T-cell (primary cell): ENCODE results near the gene GUCA1A. TPM values are rescaled to one million over a fixed set of nuclear protein-coding genes. Genes with fewer than 3 reads are reported as not detected.
A peak's percentile ranks its signal among the peaks of the same experiment; 100 is the strongest.

ENCODE experiments used
- ATAC-seq, 4 experiments: fragments of 200-7000 bp in 3 of 4; fragments of 150-1000 bp in 1 of 4; cut with Tn5 transposase; replicated peaks in 1 of 4; 1 replicate in 3 of 4; 2 replicates in 1 of 4; pipeline ENCODE4 v1.10.0; 2021; ENCODE audit warnings: moderate library complexity in 3 of 4, mild to moderate bottlenecking in 2 of 4, moderate number of reproducible peaks in 1 of 4
- CTCF ChIA-PET, 2 donors: fragments of 300-600 bp; sonication (Branson Sonifier 250); formaldehyde crosslinking; loops; one replicate each; lab custom pipeline; 2022; ENCODE audit warnings: antibody characterized with exemption in 2 of 2; lab: Charles Lee
- POLR2A ChIA-PET, 2 donors: fragments of 300-600 bp; sonication (Branson Sonifier 250); formaldehyde crosslinking; loops; one replicate each; lab custom pipeline; 2022; ENCODE audit warnings: antibody characterized with exemption in 2 of 2; lab: Charles Lee
- DNase-seq, 35 experiments: peaks; one replicate each; pipeline versions ENCODE4 v3.0.0 to v3.0.0-alpha.2; 2013 to 2023
- H3K27ac ChIP-seq: one replicate; pipeline ENCODE4 v1.5.1; 2013; ENCODE audit warnings: low read length
- H3K27me3 ChIP-seq, 2 experiments: replicated peaks in 1 of 2; 1 replicate in 1 of 2; 2 replicates in 1 of 2; pipeline versions ENCODE4 v1.6.1 to v1.7.0; 2013; ENCODE audit warnings: low read length in 1 of 2, mixed read lengths in 1 of 2; ENCODE audit not compliant: control insufficient read depth in 2 of 2, insufficient read depth in 2 of 2; ENCODE audit errors: extremely low read depth in 1 of 2
- H3K36me3 ChIP-seq, 2 donors: 1 replicate in 1 of 2; 2 replicates in 1 of 2; pipeline versions ENCODE4 v1.6.1 to v1.7.0; 2013; ENCODE audit warnings: low read length in 1 of 2; ENCODE audit not compliant: control insufficient read depth in 2 of 2, insufficient read depth in 1 of 2; ENCODE audit errors: extremely low read depth in 1 of 2
- H3K4me1 ChIP-seq, 2 experiments: 1 replicate in 1 of 2; 2 replicates in 1 of 2; pipeline versions ENCODE4 v1.6.1 to v1.7.0; 2013; ENCODE audit warnings: low read length in 2 of 2, mixed read lengths in 1 of 2; ENCODE audit not compliant: insufficient read depth in 2 of 2, control insufficient read depth in 1 of 2; ENCODE audit errors: extremely low read depth in 1 of 2
- H3K4me3 ChIP-seq, 2 donors: 1 replicate in 1 of 2; 2 replicates in 1 of 2; pipeline versions ENCODE4 v1.5.1 to v1.7.0; 2013; ENCODE audit warnings: mild to moderate bottlenecking in 2 of 2, low read length in 1 of 2, moderate library complexity in 1 of 2; ENCODE audit not compliant: control insufficient read depth in 1 of 2; ENCODE audit errors: extremely low read depth in 1 of 2
- H3K9me3 ChIP-seq: 2 replicates; pipeline ENCODE4 v1.7.0; 2013
- H3K27ac Mint-ChIP-seq, 2 donors: one replicate each; pipeline ENCODE4 v1.8.0; 2020 to 2021; ENCODE audit warnings: mild to moderate bottlenecking in 2 of 2, mixed read lengths in 2 of 2
- H3K27me3 Mint-ChIP-seq, 2 donors: one replicate each; pipeline ENCODE4 v1.8.0; 2021 to 2022; ENCODE audit warnings: mixed read lengths in 2 of 2
- H3K36me3 Mint-ChIP-seq: one replicate; pipeline ENCODE4 v1.8.0; 2021; ENCODE audit warnings: mixed read lengths
- H3K4me1 Mint-ChIP-seq, 3 donors: one replicate each; pipeline ENCODE4 v1.8.0; 2020 to 2022; ENCODE audit warnings: mixed read lengths in 3 of 3, mild to moderate bottlenecking in 1 of 3
- H3K4me3 Mint-ChIP-seq, 3 donors: one replicate each; pipeline ENCODE4 v1.8.0; 2020 to 2022; ENCODE audit warnings: mild to moderate bottlenecking in 3 of 3, mixed read lengths in 3 of 3, moderate library complexity in 3 of 3
- H3K9me3 Mint-ChIP-seq, 3 donors: one replicate each; pipeline ENCODE4 v1.8.0; 2020 to 2022; ENCODE audit warnings: mixed read lengths in 3 of 3
- WGBS: methylation state at CpG from one replicate; pipeline ENCODE4 v1.1.5; 2013; ENCODE audit warnings: missing lambda C conversion rate; ENCODE audit not compliant: insufficient coverage; 5-methylcytosine and 5-hydroxymethylcytosine counted together
- total RNA-seq, 35 experiments: library from RNA in 6 of 35; stranded (reverse) in 6 of 35; fragments of 120-200 nt in 1 of 35; gene quantifications; one replicate each; pipeline versions ENCODE4 v1.2.1 to v1.2.4 and lab custom pipeline; 2013 to 2026

GUCA1A gene
- total RNA-seq, 5 donors from 2014 or later (not counting 1 experiment from before 2014, with no cell fraction given), result not detected

DNA sequence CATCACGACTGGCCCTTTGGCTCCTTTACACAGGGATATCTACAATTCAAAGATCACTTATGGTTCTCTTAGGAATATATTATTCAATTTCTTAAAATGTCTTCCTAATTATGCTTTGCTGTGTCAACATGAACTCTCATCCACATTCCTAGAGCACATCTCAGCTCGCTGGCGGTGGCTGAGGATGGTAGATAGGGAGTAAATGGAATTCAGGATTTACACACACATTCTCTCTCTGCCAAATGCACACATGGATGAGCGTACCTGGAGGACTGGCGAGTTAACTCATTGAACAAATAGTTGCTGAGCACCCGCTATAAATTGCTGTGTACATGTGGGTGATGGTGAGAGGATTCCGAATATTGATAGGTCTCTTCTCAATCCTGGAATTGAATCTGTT is 49.3 kb downstream of the GUCA1A start:
- Histone ChIP-seq H3K27me3 (no peaks in the 10 kb centered on the region), H3K9me3 (no peaks in the 10 kb centered on the region), H3K27ac (no peak overlapping the region), H3K4me3 (no peak overlapping the region), H3K36me3 (peaks cover 2 to 3% of the 10 kb centered on the region in 2 donors), H3K4me1 (peaks cover 0 to 7% of the 10 kb centered on the region in 2 experiments)
- H3K4me1 Mint-ChIP-seq, result peaks cover 7 to 12% (median 12%) of the 10 kb centered on the region in 3 donors
- no peak for DNase-seq
- H3K4me3 Mint-ChIP-seq, result no peak overlapping the region
- ChIA-PET POLR2A (interaction anchor here in 1 of 2 donors (0.7 kb wide), 1 partner anchor 169 kb away, joined by 3 read pairs; no protein-coding TSS in a partner anchor), CTCF (no interaction called here)
- no peaks in the 10 kb centered on the region for H3K27me3 Mint-ChIP-seq
- peaks cover under 1% of the 10 kb centered on the region for H3K36me3 Mint-ChIP-seq
- ATAC-seq, result no peak
- H3K27ac Mint-ChIP-seq, result no peak overlapping the region
- WGBS, result no CpG with 5 or more reads among the region's 7 CpGs
- H3K9me3 Mint-ChIP-seq, result no peaks in the 10 kb centered on the region

DNA sequence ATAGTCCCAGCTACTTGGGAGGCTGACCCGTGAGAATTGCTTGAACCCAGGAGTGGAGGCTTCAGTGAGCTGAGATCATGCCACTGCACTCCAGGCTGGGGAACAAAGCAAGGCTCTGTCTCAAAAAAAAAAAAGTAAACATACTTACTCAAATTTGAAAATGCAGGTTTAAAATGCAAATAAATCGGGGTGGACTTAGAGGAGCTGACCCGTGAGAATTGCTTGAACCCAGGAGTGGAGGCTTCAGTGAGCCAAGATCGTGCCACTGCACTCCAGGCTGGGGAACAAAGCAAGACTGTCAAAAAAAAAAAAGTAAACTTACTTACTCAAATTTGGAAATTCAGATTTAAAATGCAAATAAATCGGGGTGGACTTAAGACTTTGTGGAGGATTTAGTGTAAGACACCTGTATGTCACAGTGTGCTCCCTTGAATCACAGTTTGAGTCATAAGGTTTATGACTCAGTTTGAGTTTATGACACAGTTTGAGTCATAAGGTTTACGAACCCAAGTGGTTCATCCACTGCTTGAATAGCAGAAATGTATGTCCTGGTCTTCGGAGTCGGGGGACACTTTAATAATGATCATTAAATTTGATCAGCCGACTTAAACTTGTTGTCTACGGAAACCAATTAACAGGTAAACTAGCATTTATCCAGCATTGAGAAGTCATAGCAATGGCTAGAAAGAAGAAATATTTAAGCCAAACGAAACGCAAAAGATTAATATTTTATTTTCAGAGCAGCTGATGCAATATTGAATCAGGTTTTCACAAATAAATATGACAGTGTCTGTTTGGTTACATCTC is 51.3 kb downstream of the GUCA1A start:
- POLR2A ChIA-PET, result interaction anchor here in 1 of 2 donors (0.6 kb wide), 1 partner anchor 10 kb away, joined by 5 read pairs; no protein-coding TSS in a partner anchor
- no peaks in the 10 kb centered on the region for H3K9me3 ChIP-seq
- ATAC-seq (peak in 2 of 4 experiments; percentile 51 to 80), DNase-seq (no peak)
- H3K4me1 ChIP-seq, result no peaks in the 10 kb centered on the region
- H3K27me3 ChIP-seq, result no peaks in the 10 kb centered on the region
- H3K4me1 Mint-ChIP-seq, result peaks cover 0 to 7% (median 6%) of the 10 kb centered on the region in 3 donors
- H3K4me3 ChIP-seq, result no peak overlapping the region
- CTCF ChIA-PET, result interaction anchor here in 1 of 2 donors (0.7 to 2.9 kb wide), 2 partner anchors 9 to 269 kb away, joined by 3 to 13 read pairs; no protein-coding TSS in a partner anchor
- H3K4me3 Mint-ChIP-seq, result no peak overlapping the region
- H3K27ac ChIP-seq, result no peak overlapping the region
- H3K36me3 Mint-ChIP-seq, result peaks cover 14% of the 10 kb centered on the region
- H3K27me3 Mint-ChIP-seq, result no peaks in the 10 kb centered on the region
- H3K9me3 Mint-ChIP-seq, result no peaks in the 10 kb centered on the region
- peaks cover 3 to 22% of the 10 kb centered on the region in 2 donors for H3K36me3 ChIP-seq
- peak overlapping the region; percentile 48 to 49 for H3K27ac Mint-ChIP-seq
- WGBS, result 43% methylated on average over 6 of the region's 12 CpGs

DNA sequence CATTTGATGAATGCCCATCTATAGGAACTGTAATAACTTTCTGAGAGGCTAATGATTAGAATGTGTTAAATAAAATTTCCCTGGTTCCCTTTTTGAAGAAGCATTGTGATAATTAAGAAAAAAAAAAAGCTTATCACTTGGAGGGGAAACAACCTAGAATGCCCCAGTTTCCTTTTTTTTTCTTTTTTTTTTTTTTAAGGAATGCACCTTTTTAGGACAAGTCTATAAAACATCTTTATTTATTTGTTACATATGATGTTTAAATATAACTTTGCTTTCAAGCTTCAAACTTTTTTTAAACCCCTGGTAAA is 51.8 kb downstream of the GUCA1A start:
- Mint-ChIP-seq H3K4me3 (no peak overlapping the region), H3K27ac (no peak overlapping the region), H3K4me1 (peaks cover 0 to 7% (median 6%) of the 10 kb centered on the region in 3 donors), H3K27me3 (no peaks in the 10 kb centered on the region), H3K9me3 (no peaks in the 10 kb centered on the region), H3K36me3 (peaks cover 17% of the 10 kb centered on the region)
- no peaks in the 10 kb centered on the region for H3K27me3 ChIP-seq
- H3K36me3 ChIP-seq, result peaks cover 3 to 26% of the 10 kb centered on the region in 2 donors
- no peak overlapping the region for H3K4me3 ChIP-seq
- no peak overlapping the region for H3K27ac ChIP-seq
- no peaks in the 10 kb centered on the region for H3K9me3 ChIP-seq
- ChIA-PET CTCF (interaction anchor here in 1 of 2 donors (0.7 to 2.9 kb wide), 3 partner anchors 10 to 286 kb away, joined by 3 to 13 read pairs (median 8); no protein-coding TSS in a partner anchor), POLR2A (no interaction called here)
- H3K4me1 ChIP-seq, result no peaks in the 10 kb centered on the region
- ATAC-seq (no peak), DNase-seq (no peak)

DNA sequence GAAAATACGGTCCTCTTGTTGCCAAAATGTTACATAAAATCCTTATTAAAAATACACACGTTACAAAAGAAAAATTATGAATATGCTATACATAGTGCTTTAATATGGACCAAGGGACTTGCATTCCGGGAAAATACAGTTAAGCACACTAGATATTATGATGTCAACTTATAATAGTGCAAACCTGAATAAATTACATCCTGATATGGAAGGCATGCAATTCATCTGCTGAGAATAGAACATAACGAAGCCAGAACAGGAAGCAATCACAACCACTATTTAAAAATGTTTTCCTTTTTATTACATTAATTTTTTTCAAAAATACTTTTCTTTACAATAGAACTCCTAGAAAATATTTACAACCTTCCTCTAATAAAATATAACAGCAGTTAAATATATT is 52.3 kb downstream of the GUCA1A start:
- no peaks in the 10 kb centered on the region for H3K27me3 ChIP-seq
- no peak overlapping the region for H3K27ac Mint-ChIP-seq

DNA sequence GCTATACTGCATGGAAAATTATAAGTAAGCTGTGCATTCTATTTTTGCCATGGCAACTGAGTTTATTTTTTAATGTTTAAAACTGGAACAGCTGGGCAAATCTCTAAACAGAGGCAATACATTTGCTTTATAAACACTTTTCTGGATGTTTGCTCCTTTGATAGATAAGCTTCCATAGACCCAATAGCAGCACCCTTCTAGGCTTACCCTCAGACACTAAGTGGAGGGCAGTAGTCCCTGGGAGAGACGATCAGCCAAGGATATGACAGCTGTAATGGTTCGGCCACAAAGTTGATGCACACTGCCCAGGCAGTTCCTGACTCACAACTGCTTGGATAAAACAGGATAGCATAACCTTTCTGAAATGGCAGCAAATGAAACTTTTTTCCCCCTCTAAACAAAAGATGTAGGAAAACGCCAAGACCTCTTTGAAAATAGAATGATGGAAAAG is 53.0 kb downstream of the GUCA1A start:
- CTCF ChIA-PET, result interaction anchor here in 1 of 2 donors (0.6 to 2.9 kb wide), 3 partner anchors 11 to 1320 kb away, joined by 3 to 13 read pairs (median 4); no protein-coding TSS in a partner anchor
- no peak overlapping the region for H3K27ac ChIP-seq
- H3K27me3 ChIP-seq, result no peaks in the 10 kb centered on the region
- no peak overlapping the region for H3K4me3 Mint-ChIP-seq
- no peak overlapping the region for H3K4me3 ChIP-seq
- no peaks in the 10 kb centered on the region for H3K9me3 Mint-ChIP-seq
- WGBS, result no CpG with 5 or more reads among the region's 3 CpGs
- no peak overlapping the region for H3K27ac Mint-ChIP-seq
- no peaks in the 10 kb centered on the region for H3K27me3 Mint-ChIP-seq
- peaks cover 17% of the 10 kb centered on the region for H3K36me3 Mint-ChIP-seq
- H3K4me1 ChIP-seq, result no peaks in the 10 kb centered on the region
- no peak for DNase-seq
- H3K4me1 Mint-ChIP-seq, result peaks cover 0 to 7% (median 6%) of the 10 kb centered on the region in 3 donors
- no peak for ATAC-seq
- POLR2A ChIA-PET, result no interaction called here
- H3K9me3 ChIP-seq, result no peaks in the 10 kb centered on the region
- H3K36me3 ChIP-seq, result peaks cover 8 to 35% of the 10 kb centered on the region in 2 donors

More for the DNA sequence above, 52.3 kb downstream of the GUCA1A start:
- peaks cover 5 to 28% of the 10 kb centered on the region in 2 donors for H3K36me3 ChIP-seq
- no peak overlapping the region for H3K27ac ChIP-seq
- Mint-ChIP-seq H3K4me3 (no peak overlapping the region), H3K36me3 (peaks cover 17% of the 10 kb centered on the region), H3K4me1 (peaks cover 0 to 7% (median 6%) of the 10 kb centered on the region in 3 donors), H3K27me3 (no peaks in the 10 kb centered on the region), H3K9me3 (no peaks in the 10 kb centered on the region)
- WGBS, result no CpG with 5 or more reads among the region's 4 CpGs
- no peak for DNase-seq
- H3K4me3 ChIP-seq, result no peak overlapping the region
- no peak for ATAC-seq
- CTCF ChIA-PET, result interaction anchor here in 1 of 2 donors (0.7 to 2.9 kb wide), 3 partner anchors 10 to 285 kb away, joined by 3 to 13 read pairs (median 8); no protein-coding TSS in a partner anchor
- H3K4me1 ChIP-seq, result no peaks in the 10 kb centered on the region
- POLR2A ChIA-PET, result no interaction called here
- H3K9me3 ChIP-seq, result no peaks in the 10 kb centered on the region

DNA sequence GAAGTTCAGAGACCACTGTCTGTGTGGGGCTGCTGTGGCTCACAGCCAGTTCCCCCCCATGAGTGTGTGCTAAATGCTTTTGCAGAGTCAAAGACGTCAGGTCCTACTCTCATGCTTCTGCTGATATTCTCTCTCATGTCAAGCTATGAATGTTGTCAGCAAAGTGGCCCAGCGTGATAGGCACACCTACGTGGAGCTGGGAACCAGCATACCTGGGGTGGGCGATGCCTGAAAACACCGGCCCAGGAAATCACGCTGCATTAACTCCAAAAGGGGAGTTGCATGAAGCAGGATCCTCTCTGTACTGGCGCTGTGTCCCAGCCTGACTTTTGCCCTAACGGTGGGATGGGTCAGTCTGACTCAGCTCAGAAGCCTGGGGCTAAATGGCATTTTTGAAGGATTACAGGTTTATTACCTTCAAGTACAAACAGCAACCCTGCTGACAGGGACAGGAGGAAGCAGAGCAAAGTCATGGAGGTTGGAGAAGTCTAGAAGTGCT is 53.5 kb downstream of the GUCA1A start:
- Mint-ChIP-seq H3K4me1 (peaks cover 0 to 7% (median 6%) of the 10 kb centered on the region in 3 donors), H3K4me3 (no peak overlapping the region), H3K27me3 (no peaks in the 10 kb centered on the region), H3K9me3 (no peaks in the 10 kb centered on the region), H3K27ac (no peak overlapping the region), H3K36me3 (peaks cover 17% of the 10 kb centered on the region)
- no peak for DNase-seq
- Histone ChIP-seq H3K36me3 (peaks cover 8 to 40% of the 10 kb centered on the region in 2 donors), H3K27ac (no peak overlapping the region), H3K27me3 (no peaks in the 10 kb centered on the region), H3K4me3 (no peak overlapping the region), H3K4me1 (no peaks in the 10 kb centered on the region), H3K9me3 (no peaks in the 10 kb centered on the region)
- WGBS, result 99% methylated on average over 7 of the region's 8 CpGs
- CTCF ChIA-PET, result interaction anchor here in 1 of 2 donors (0.6 to 2.9 kb wide), 3 partner anchors 12 to 1320 kb away, joined by 3 to 13 read pairs (median 4); no protein-coding TSS in a partner anchor
- ATAC-seq, result no peak
- POLR2A ChIA-PET, result no interaction called here
